ENCODE results near the gene EDN1.

EDN1 gene

GRCh38 chr6:12291839-12292604 lies 1.9 kb downstream of the EDN1 start:
- H3K4me1 ChIP-seq (ENCODE audit: low read depth, poor library complexity, severe bottlenecking) = peaks cover 6% of the 10 kb centered on the region
- no peaks in the 10 kb centered on the region for H3K79me2 ChIP-seq (ENCODE audit: insufficient read depth, low read depth)
- H3K4me3 ChIP-seq (IDR thresholded peaks at IDR 0.05; ENCODE audit: insufficient read depth, low read depth, low read length) = no peak overlapping the region
- no peaks in the 10 kb centered on the region for H3K27me3 ChIP-seq (ENCODE audit: insufficient read depth, low read depth)
- H4K20me1 ChIP-seq (ENCODE audit: insufficient read depth) = no peaks in the 10 kb centered on the region
- no peak overlapping the region for H2AFZ ChIP-seq (ENCODE audit: low read depth)
- no peak overlapping the region for H3K4me2 ChIP-seq
- no peak overlapping the region for H3K9ac ChIP-seq
- TF ChIP-seq CTCF (conservative IDR thresholded peaks at IDR 0.05; ENCODE audit: low read depth, low read length) = no peak
- no peak overlapping the region for H3K27ac ChIP-seq
- H3K36me3 ChIP-seq (ENCODE audit: insufficient read depth) = no peaks in the 10 kb centered on the region

GRCh38 chr6:12293235-12293930 lies 3.2 kb downstream of the EDN1 start:
- Histone ChIP-seq H3K4me1 (ENCODE audit: low read depth, poor library complexity, severe bottlenecking) (peaks cover 6% of the 10 kb centered on the region), H2AFZ (ENCODE audit: low read depth) (no peak overlapping the region), H4K20me1 (ENCODE audit: insufficient read depth) (no peaks in the 10 kb centered on the region), H3K27me3 (ENCODE audit: insufficient read depth, low read depth) (no peaks in the 10 kb centered on the region), H3K4me3 (IDR thresholded peaks at IDR 0.05; ENCODE audit: insufficient read depth, low read depth, low read length) (no peak overlapping the region), H3K27ac (no peak overlapping the region), H3K79me2 (ENCODE audit: insufficient read depth, low read depth) (no peaks in the 10 kb centered on the region), H3K4me2 (no peak overlapping the region), H3K9ac (no peak overlapping the region), H3K36me3 (ENCODE audit: insufficient read depth) (no peaks in the 10 kb centered on the region)
- no peak for TF ChIP-seq CTCF (conservative IDR thresholded peaks at IDR 0.05; ENCODE audit: low read depth, low read length)

DNA sequence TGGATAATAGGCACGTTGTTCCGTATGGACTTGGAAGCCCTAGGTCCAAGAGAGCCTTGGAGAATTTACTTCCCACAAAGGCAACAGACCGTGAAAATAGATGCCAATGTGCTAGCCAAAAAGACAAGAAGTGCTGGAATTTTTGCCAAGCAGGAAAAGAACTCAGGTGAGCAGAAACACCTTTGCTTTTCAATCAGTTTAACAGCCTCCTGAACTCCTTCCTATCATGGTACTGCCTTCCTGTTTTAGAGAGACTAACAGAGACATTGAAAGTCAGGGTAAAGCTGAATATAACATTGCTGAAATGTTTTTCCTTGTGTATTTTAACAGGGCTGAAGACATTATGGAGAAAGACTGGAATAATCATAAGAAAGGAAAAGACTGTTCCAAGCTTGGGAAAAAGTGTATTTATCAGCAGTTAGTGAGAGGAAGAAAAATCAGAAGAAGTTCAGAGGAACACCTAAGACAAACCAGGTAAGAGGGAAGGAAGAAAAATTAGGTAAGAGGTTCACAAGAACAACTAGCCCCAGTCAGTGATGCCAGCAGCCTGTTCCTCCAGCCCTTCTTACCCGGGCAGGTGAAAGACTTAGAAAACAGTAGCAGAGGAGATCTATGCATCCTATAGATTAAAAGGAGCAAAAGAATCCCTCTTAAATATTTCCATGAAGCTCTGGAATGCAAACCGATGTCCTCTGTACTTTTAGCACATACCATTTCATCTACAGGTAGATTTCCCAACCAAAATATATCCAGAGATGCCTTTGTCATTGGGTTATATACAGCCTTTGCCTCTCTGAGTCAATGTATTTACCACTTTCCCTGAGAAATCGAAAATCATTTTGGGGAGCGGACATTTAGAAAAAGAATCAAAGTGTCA lies 4.0 kb downstream of the EDN1 start:
- Histone ChIP-seq H3K9ac (no peak overlapping the region), H3K4me1 (ENCODE audit: low read depth, poor library complexity, severe bottlenecking) (peaks cover 6% of the 10 kb centered on the region), H2AFZ (ENCODE audit: low read depth) (no peak overlapping the region), H3K27me3 (ENCODE audit: insufficient read depth, low read depth) (no peaks in the 10 kb centered on the region), H3K36me3 (ENCODE audit: insufficient read depth) (no peaks in the 10 kb centered on the region), H3K4me3 (IDR thresholded peaks at IDR 0.05; ENCODE audit: insufficient read depth, low read depth, low read length) (no peak overlapping the region), H3K27ac (no peak overlapping the region), H3K79me2 (ENCODE audit: insufficient read depth, low read depth) (no peaks in the 10 kb centered on the region), H4K20me1 (ENCODE audit: insufficient read depth) (no peaks in the 10 kb centered on the region), H3K4me2 (no peak overlapping the region)
- no peak for TF ChIP-seq CTCF (conservative IDR thresholded peaks at IDR 0.05; ENCODE audit: low read depth, low read length)

DNA sequence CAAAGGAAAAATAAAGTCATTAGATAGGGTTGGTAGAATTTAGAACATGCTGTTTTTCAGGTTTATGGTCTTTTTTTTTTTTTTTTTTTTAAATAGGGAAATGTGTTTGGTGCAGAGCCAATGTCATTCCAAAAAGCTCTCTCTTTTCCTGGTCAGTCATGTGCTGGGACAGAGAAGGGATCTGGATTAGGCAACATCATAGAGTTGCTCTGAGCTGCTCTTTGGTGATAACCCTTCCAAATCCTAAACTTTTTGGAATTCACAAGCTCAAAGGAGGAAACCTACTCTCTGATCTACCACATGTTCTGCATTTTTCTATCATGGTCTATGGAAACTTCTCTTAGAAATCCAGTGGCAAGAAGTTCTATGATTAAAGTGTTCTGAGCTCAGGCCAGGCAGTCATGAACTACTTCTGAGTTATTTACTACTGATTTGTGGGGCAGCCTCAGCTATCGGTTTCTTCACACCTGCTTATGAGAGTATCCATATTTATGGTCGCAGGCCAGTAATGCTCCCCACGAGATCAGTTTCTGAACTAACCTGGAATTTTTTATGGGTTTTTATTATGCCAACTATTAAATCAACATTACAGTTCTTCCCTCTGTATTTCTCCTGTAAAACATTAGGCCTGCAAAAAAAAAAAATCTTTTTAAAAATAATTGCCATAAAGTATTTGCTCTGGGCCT lies 4.8 kb downstream of the EDN1 start:
- TF ChIP-seq CTCF (conservative IDR thresholded peaks at IDR 0.05; ENCODE audit: low read depth, low read length) = no peak
- no peak overlapping the region for H3K4me3 ChIP-seq (IDR thresholded peaks at IDR 0.05; ENCODE audit: insufficient read depth, low read depth, low read length)
- H2AFZ ChIP-seq (ENCODE audit: low read depth) = no peak overlapping the region
- H4K20me1 ChIP-seq (ENCODE audit: insufficient read depth) = no peaks in the 10 kb centered on the region
- no peak overlapping the region for H3K27ac ChIP-seq
- peaks cover 6% of the 10 kb centered on the region for H3K4me1 ChIP-seq (ENCODE audit: low read depth, poor library complexity, severe bottlenecking)
- no peak overlapping the region for H3K4me2 ChIP-seq
- no peaks in the 10 kb centered on the region for H3K36me3 ChIP-seq (ENCODE audit: insufficient read depth)
- no peak overlapping the region for H3K9ac ChIP-seq
- no peaks in the 10 kb centered on the region for H3K27me3 ChIP-seq (ENCODE audit: insufficient read depth, low read depth)
- no peaks in the 10 kb centered on the region for H3K79me2 ChIP-seq (ENCODE audit: insufficient read depth, low read depth)
